Stimulated activated CD8-positive, alpha-beta memory T cell treated with anti-CD3 and anti-CD28 coated beads, Interleukin-7, amount 100 ng/mL, for 1 hour (primary cell): Measurements from ENCODE around the gene SLC5A2.

Experiments
- DNase-seq, 2 donors: peaks; one replicate each; pipeline ENCODE4 v3.0.0-alpha.2; 2020; ENCODE audit warnings: low read depth in 2 of 2

Gene SLC5A2

GRCh38 chr16:31459687-31460581 is 23.0 kb upstream of the SLC5A2 start:
- DNase-seq: peak; percentile 100

DNA sequence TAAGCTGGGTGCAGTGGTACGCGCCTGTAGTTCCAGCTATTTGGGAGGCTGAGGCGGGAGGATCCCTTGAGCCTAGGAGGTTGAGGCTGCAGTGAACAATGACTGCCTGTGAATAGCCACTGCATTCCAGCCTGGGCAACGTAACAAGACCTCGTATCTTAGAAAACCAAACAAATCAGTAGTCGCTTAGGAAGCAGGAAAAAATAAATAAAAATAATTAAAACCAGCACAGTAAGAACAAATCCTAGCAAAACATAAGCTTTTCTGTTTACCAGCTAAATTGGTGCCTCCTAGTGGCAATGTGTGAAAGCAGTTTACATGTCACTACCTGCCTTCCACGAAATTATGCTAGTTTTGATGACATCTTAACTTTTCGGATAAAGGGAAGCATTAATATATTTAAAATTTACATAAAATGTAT is 22.3 kb upstream of the SLC5A2 start:
- no peak for DNase-seq

- DNase-seq: no peak
These were observed 21.6 kb upstream of the SLC5A2 start for GRCh38 chr16:31461201-31461920.

DNA sequence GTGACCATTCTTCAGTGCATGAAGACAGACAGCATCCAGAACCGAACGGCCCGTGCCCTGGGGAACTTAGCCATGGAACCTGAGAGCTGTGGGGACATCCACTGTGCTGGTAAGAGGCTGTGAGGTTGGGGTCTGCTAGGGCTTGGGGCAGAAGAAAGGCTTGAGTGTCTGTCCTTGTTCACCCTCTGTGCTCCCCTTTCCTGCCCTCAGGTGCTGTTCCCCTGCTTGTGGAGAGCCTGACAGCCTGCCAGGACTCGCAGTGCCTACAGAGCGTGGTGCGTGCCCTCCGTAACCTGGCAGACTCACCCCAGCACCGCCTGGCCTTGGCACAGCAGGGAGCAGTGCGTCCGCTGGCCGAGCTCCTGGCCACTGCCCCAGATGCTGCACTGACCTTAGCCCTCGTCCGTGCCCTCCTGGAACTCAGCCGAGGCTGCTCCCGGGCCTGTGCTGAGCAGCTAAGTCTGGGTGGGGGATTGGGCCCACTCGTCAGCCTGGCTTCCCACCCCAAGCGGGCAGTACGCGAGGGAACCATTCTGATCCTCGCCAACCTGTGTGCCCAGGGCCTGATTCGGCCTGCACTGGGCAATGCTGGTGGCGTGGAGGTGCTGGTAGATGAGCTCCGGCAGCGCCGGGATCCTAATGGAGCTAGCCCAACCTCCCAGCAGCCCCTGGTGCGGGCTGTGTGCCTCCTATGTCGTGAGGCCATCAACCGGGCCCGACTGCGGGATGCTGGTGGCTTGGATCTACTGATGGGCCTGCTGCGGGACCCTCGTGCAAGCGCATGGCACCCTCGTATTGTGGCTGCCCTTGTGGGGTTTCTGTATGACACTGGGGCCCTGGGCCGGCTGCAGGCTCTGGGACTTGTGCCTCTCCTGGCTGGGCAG is 20.8 kb upstream of the SLC5A2 start:
- DNase-seq: no peak

GRCh38 chr16:31464348-31464769 is 18.6 kb upstream of the SLC5A2 start:
- no peak for DNase-seq

- no peak for DNase-seq
These were observed 18.1 kb upstream of the SLC5A2 start for GRCh38 chr16:31464781-31465260.

- no peak for DNase-seq
These were observed 17.0 kb upstream of the SLC5A2 start for GRCh38 chr16:31465788-31466370.

DNA sequence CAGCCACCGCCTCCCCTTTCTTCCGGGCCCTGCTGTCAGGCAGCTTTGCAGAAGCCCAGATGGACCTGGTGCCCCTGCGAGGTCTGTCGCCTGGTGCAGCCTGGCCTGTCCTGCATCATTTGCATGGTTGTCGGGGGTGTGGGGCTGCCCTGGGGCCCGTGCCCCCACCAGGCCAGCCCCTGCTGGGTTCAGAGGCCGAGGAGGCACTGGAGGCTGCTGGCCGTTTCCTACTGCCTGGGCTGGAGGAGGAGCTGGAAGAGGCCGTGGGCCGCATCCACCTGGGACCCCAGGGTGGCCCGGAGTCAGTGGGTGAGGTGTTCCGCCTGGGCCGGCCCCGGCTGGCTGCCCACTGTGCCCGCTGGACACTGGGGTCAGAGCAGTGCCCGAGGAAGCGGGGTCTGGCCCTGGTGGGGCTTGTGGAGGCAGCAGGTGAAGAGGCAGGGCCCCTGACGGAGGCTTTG is 16.5 kb upstream of the SLC5A2 start:
- no peak for DNase-seq

- DNase-seq: no peak
These were observed 15.7 kb upstream of the SLC5A2 start for GRCh38 chr16:31467151-31467773.

DNA sequence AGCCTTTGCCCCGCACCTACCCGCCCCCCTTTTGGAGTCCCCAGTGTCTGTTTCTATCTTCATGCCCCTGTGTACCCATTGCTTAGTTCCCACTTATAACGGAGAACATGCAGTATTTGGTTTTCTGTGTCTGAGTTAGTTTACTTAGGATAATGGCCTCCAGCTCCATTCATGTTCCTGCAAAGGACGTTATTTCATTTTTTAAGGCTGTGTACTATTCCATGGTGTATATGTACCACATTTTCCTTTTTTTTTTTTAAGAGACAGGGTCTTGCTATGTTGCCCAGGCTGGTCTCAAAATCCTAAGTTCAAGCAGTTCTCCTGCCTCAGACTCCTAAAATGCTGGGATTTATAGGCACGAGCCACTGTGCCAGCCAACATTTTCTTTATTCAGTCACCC is 15.1 kb upstream of the SLC5A2 start:
- no peak for DNase-seq

GRCh38 chr16:31470615-31471014 is 12.3 kb upstream of the SLC5A2 start:
- no peak for DNase-seq

DNA sequence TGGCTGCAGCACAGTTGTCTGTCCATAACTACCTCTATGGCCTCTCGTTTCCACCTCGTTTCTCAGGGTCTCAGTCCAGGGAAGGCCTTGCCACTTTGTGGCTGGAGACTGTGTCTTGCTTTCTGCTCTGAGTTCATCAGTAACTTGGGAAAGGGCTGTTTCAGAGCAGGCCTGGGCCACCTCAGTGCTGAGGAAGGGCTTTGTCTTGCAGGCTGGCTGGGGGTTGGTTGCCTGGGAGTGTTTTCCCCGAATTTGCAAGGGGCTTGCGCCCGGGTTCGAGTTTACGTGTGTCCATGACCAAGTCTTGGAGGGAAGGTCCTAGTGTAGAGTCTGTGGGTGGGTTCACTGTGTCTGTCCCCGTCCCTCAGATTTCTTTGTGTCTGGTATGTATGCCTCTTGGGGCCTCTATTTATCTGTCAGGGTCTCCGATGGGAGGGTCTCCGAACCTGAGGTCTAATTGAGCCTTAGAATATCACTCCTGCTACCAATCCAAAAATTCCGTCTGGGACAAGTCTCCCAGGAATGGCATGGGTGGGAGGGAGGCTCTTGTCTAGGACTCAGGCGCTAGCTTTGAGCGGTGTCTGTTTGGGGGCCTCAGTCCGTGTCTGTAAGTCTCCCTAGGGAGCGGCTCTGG is 11.6 kb upstream of the SLC5A2 start:
- DNase-seq: no peak

DNA sequence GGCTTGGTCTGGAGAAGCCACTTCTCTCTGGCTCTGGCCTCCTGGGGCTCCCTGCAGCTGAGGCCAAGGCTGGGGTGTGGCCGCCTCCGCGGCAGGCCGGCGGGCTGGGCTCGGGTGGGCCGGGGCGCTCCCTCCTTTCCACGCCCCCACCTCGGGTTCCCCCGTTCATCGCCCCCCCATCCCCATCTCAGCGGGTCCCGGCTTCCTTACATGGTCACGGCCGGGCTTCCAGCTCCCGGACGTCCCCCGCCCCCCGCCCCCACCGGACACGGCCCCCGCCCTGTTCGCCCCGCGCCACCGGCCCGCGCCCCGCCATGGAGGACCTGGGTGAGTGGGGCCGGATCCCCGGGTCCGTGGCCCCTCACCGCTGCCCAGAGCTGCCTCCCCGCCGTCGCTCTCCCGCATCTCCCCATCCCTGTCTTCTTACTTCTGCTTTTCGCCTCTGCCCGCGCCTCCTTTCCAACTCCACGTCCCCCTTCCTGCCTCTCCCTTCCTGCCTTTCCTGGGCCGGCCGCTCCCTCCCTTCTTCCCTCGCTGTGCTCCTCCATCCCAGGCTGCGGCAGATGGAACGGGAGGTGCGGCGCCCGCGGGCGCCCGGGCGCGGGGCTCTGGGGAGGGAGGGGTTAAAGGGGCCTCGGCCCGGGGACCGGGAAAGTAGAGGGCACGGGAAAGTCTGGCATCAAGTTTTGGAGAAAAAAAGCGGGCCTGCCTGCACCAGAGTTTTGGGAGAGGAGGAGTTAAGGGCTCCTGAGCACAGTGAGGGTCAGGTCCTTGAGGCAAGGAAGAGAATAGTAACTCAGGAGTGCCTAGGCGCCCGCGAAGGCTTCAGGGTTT is 10.8 kb upstream of the SLC5A2 start, which contains the start of gene TGFB1I1:
TSS of gene TGFB1I1 (plus strand) at position 278 of the 834 bp plus-strand sequence. CDS start at position 315, 37 bp downstream.
- no peak for DNase-seq

- DNase-seq: no peak
These were observed 10.2 kb upstream of the SLC5A2 start for GRCh38 chr16:31472709-31473203.

DNA sequence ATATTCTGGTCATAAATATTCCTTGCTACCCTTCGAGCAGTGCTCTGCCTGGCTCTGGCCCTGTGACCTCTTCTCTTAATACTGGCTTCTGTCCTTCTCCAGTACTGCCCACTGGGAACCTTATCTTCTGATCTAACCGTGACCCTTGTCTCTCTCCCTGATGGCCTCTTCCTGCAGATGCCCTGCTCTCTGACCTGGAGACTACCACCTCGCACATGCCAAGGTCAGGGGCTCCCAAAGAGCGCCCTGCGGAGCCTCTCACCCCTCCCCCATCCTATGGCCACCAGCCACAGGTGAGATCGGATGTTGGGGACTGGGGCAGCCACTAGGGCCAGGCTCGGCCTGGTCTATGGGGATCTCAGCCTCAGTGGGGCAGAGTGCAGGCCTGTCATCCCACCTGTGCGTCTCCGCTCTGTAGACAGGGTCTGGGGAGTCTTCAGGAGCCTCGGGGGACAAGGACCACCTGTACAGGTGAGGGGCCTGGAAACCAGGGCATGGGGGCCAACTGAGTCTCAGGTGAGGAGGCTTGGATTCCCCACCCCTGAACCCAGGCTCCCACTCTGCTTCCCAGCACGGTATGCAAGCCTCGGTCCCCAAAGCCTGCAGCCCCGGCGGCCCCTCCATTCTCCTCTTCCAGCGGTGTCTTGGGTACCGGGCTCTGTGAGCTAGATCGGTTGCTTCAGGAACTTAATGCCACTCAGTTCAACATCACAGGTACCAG is 9.5 kb upstream of the SLC5A2 start:
- DNase-seq: no peak

DNA sequence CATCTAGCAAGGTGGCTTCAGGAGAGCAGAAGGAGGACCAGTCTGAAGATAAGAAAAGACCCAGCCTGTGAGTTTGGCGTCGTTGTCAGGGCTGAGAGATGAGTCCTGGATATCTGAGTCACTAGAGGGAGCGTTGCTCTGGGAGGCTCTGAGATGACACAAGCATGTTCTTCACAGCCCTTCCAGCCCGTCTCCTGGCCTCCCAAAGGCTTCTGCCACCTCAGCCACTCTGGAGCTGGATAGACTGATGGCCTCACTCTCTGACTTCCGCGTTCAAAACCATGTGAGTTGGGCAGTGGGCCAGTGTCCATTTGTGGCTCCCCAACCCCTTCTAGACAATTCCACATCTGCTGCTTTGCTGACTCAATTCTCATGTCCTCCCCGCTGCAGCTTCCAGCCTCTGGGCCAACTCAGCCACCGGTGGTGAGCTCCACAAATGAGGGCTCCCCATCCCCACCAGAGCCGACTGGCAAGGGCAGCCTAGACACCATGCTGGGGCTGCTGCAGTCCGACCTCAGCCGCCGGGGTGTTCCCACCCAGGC is 8.7 kb upstream of the SLC5A2 start:
- DNase-seq: no peak

DNA sequence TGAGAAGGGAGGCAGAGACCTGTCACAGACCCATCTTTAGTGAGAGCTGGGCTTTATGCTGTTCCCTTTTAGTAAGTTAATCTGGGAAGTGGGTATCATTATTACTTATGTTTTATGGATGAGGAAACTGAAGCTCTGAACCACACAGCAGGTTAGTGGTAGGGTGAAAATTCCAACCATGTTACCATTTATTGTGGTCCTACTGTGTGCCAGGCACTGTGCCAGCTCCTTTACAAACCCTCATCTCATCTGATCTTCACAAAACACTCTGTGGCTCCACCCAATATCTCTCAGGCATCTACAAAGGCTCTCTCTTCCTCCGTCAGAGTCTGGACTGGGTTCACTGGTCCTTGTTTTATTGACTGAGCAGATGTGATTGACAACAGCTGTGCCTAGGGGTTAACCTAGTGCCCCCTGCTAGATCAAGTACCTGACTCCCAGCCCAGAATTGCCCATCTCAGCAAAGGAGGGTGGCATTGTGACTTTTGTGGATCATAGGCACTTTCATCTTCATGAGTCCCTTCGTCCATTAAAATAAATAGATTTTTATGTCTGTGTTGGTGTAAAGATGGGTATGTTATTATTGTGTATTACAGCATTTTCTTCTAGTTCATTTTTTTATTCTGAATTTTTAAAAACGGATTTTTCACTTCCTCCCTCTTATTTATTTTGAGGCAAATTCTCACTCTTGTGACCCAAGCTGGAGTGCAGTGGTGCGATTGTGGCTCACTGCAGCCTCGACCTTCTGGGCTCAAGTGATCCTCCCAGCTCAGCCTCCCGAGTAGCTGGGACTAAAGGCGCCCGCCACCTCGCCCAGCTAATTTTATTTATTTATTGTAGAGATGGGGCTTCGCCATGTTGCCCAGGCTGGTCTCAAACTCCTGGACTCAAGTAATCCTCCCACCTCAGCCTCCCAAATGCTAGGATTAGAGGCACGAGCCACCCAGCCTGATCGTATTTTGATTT is 7.9 kb upstream of the SLC5A2 start:
- DNase-seq: no peak
